PC-3 (cell line): Measurements from ENCODE around the gene KAT2B. TPM values are rescaled to one million over a fixed set of nuclear protein-coding genes. Genes with fewer than 3 reads are reported as not detected.

ENCODE experiments used
- ATAC-seq: fragments of 200-7000 bp; cut with Tn5 transposase; 2 replicates; pipeline ENCODE4 v1.9.1; 2020; ENCODE audit warnings: mild to moderate bottlenecking, moderate library complexity
- BruUV-seq: library from RNA; stranded (reverse); fragments of 400-500 nt; replicated peaks from 2 replicates; lab custom pipeline; 2021; lab: Mats Ljungman, UMichigan
- CTCF ChIA-PET: fragments of 300-600 bp; sonication (Branson Sonifier 250); formaldehyde crosslinking; loops from one replicate; lab custom pipeline; 2022; ENCODE audit warnings: antibody characterized with exemption; lab: Charles Lee
- POLR2A ChIA-PET: fragments of 300-600 bp; sonication (Branson Sonifier 250); formaldehyde crosslinking; loops from one replicate; lab custom pipeline; 2022; ENCODE audit warnings: antibody characterized with exemption; ENCODE audit not compliant: unreplicated experiment; lab: Charles Lee
- DNase-seq: peaks from one replicate; pipeline ENCODE4 v3.0.0-alpha.2; 2015
- H2AFZ ChIP-seq: fragments of 300-600 bp; sonication (generic); 2 replicates; pipeline ENCODE4 v1.6.0; 2016; ENCODE audit warnings: antibody characterized with exemption, low read length
- H3F3A ChIP-seq: fragments of 300-600 bp; sonication (generic); one replicate; pipeline ENCODE4 v1.6.0; 2017; ENCODE audit warnings: antibody characterized with exemption, low read length, control low read depth, mild to moderate bottlenecking; ENCODE audit not compliant: unreplicated experiment
- H3K27ac ChIP-seq: fragments of 300-600 bp; sonication (generic); 2 replicates; pipeline ENCODE4 v1.5.1; 2016; ENCODE audit warnings: mild to moderate bottlenecking, low read length
- H3K27me3 ChIP-seq: fragments of 300-600 bp; sonication (generic); 2 replicates; pipeline ENCODE4 v1.6.1; 2016; ENCODE audit warnings: low read length, mixed read lengths
- H3K36me3 ChIP-seq: fragments of 300-600 bp; sonication (generic); 2 replicates; pipeline ENCODE4 v1.6.1; 2016; ENCODE audit warnings: low read depth, mixed run types, low read length, mixed read lengths
- H3K4me1 ChIP-seq: fragments of 300-600 bp; sonication (generic); 2 replicates; pipeline ENCODE4 v1.5.1; 2016; ENCODE audit warnings: low read length; ENCODE audit not compliant: insufficient read depth
- H3K4me2 ChIP-seq: fragments of 300-600 bp; sonication (generic); 2 replicates; pipeline ENCODE4 v1.6.0; 2016; ENCODE audit warnings: low read length
- H3K4me3 ChIP-seq: fragments of 300-600 bp; sonication (generic); 2 replicates; pipeline ENCODE4 v1.5.1; 2016; ENCODE audit warnings: mild to moderate bottlenecking, low read length, mixed read lengths
- H3K79me2 ChIP-seq: fragments of 300-600 bp; sonication (generic); 2 replicates; pipeline ENCODE4 v1.6.1; 2017; ENCODE audit warnings: low read length, mixed read lengths
- H3K9ac ChIP-seq: fragments of 300-600 bp; sonication (generic); 2 replicates; pipeline ENCODE4 v1.6.0; 2016; ENCODE audit warnings: mild to moderate bottlenecking, low read length
- H3K9me2 ChIP-seq: fragments of 300-600 bp; sonication (generic); replicated peaks from 2 replicates; pipeline ENCODE4 v1.6.1; 2016; ENCODE audit warnings: mixed run types, low read length, mixed read lengths
- H3K9me3 ChIP-seq: fragments of 300-600 bp; sonication (generic); 2 replicates; pipeline ENCODE4 v1.6.1; 2016; ENCODE audit warnings: low read length, mixed read lengths
- H4K20me1 ChIP-seq: fragments of 300-600 bp; sonication (generic); 2 replicates; pipeline ENCODE4 v1.6.1; 2016; ENCODE audit warnings: low read length, mixed read lengths
- EZH2 ChIP-seq: fragments of 300-600 bp; sonication (generic); IDR thresholded peaks from one replicate; pipeline ENCODE4 v1.6.1; 2017; ENCODE audit warnings: antibody characterized with exemption, mild to moderate bottlenecking, low read length; ENCODE audit not compliant: unreplicated experiment
- EZH2phosphoT487 ChIP-seq: fragments of 300-600 bp; sonication (generic); IDR thresholded peaks from 2 replicates; pipeline ENCODE4 v1.6.1; 2018; ENCODE audit warnings: mild to moderate bottlenecking, antibody characterized with exemption, low read length, borderline replicate concordance
- intact Hi-C: fragments of 100-400 bp; cut with micrococcal nuclease; formaldehyde crosslinking; loops from 2 replicates; pipeline ENCODE4 v1.9.0; 2023
- total RNA-seq: library from RNA; depleted of rRNA; stranded (reverse); fragments of >200 nt; gene quantifications from 2 replicates; pipeline ENCODE4 v1.2.3, GENCODE V29; 2014
- TF ChIP-seq, protein P1 (sequence below): fragments of 300-600 bp; sonication (generic); conservative IDR thresholded peaks from 2 replicates; pipeline ENCODE4 v1.5.1; 2017; ENCODE audit warnings: antibody characterized with exemption, low read depth, mild to moderate bottlenecking, low read length

Gene KAT2B
- total RNA-seq, 1 experiment from 2014 or later, result 11.9 TPM

DNA sequence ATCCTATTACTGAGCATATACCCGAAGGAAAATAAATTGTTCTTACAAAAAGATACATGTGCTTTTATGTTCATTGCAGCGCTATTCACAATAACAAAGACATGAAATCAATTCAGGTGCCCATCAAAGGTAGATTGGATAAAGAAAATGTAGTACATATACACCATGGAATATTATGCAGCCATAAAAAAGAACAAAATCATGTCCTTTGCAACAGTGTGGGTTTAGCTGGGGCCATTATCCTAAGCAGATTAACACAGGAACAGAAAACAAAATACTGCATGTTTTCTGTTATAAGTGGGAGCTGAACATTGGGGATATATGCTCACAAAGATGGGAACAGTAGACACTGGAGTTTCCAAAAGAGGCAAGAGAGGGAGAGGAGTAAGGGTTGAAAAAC lies 103.3 kb downstream of the KAT2B start:
- Histone ChIP-seq H4K20me1 (no peaks in the 10 kb centered on the region), H3K36me3 (no peaks in the 10 kb centered on the region), H3K4me3 (no peak overlapping the region), H3K79me2 (no peaks in the 10 kb centered on the region), H3K27me3 (no peaks in the 10 kb centered on the region), H2AFZ (no peak overlapping the region), H3K9ac (no peak overlapping the region), H3K4me1 (no peaks in the 10 kb centered on the region), H3K4me2 (no peak overlapping the region), H3K27ac (no peak overlapping the region), H3F3A (no peaks in the 10 kb centered on the region), H3K9me2 (no peaks in the 10 kb centered on the region), H3K9me3 (no peaks in the 10 kb centered on the region)
- TF ChIP-seq EZH2phosphoT487 (no peak), EZH2 (no peak)
- TF ChIP-seq, protein P1, sequence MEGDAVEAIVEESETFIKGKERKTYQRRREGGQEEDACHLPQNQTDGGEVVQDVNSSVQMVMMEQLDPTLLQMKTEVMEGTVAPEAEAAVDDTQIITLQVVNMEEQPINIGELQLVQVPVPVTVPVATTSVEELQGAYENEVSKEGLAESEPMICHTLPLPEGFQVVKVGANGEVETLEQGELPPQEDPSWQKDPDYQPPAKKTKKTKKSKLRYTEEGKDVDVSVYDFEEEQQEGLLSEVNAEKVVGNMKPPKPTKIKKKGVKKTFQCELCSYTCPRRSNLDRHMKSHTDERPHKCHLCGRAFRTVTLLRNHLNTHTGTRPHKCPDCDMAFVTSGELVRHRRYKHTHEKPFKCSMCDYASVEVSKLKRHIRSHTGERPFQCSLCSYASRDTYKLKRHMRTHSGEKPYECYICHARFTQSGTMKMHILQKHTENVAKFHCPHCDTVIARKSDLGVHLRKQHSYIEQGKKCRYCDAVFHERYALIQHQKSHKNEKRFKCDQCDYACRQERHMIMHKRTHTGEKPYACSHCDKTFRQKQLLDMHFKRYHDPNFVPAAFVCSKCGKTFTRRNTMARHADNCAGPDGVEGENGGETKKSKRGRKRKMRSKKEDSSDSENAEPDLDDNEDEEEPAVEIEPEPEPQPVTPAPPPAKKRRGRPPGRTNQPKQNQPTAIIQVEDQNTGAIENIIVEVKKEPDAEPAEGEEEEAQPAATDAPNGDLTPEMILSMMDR, result no peak
- no TSS peak for BruUV-seq
- ATAC-seq, result no peak
- intact Hi-C loops, result no loop called here
- POLR2A ChIA-PET, result no interaction called here
- CTCF ChIA-PET, result no interaction called here
- no peak for DNase-seq

DNA sequence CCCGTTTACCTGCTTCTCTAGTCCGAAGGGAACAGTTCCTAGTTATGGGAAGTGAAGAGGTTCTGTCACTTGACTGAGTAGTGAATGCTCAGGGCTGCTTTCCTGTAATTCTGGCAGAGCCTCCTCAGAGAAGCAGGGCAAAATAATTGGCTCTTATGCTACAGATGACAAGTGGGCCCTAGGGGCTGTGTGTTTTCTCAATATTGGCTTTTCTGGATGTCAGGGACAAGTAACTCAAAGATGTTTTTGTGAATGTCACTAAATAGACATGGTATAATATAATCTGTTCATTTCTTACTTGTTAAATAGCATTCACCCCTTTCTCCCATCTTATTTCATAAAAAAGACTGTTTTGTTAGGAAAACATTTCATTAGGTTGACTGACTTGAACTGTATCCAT lies 105.6 kb downstream of the KAT2B start:
- no peaks in the 10 kb centered on the region for H3K79me2 ChIP-seq
- no peak overlapping the region for H3K4me2 ChIP-seq
- H3K4me1 ChIP-seq, result no peaks in the 10 kb centered on the region
- intact Hi-C loops, result no loop called here
- H3K9me3 ChIP-seq, result no peaks in the 10 kb centered on the region
- POLR2A ChIA-PET, result no interaction called here
- no peak for DNase-seq
- no TSS peak for BruUV-seq
- no peak overlapping the region for H3K4me3 ChIP-seq
- H3K36me3 ChIP-seq, result no peaks in the 10 kb centered on the region
- H3K9ac ChIP-seq, result no peak overlapping the region
- no peak for ATAC-seq
- H3F3A ChIP-seq, result no peaks in the 10 kb centered on the region
- no peak overlapping the region for H2AFZ ChIP-seq
- no peaks in the 10 kb centered on the region for H3K27me3 ChIP-seq
- H4K20me1 ChIP-seq, result no peaks in the 10 kb centered on the region
- CTCF ChIA-PET, result no interaction called here
- TF ChIP-seq EZH2phosphoT487, result no peak
- TF ChIP-seq EZH2, result no peak
- TF ChIP-seq, protein P1, result no peak
- H3K27ac ChIP-seq, result no peak overlapping the region
- no peaks in the 10 kb centered on the region for H3K9me2 ChIP-seq

DNA sequence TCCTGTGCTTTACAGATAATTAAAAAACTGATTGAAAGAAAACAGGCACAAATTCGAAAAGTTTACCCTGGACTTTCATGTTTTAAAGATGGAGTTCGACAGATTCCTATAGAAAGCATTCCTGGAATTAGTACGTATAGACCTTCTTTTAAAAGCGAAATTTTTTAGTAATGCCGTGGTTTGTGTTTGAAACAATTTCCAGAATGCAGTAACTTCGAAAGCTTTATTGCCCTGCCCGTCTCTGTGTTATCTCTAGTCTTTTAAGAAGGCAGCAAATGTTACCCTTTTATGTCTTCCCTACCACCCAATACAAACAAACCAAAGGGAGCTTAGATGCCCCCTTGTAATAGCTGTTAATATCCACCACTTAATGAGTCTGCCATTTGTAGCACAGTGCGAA lies 106.1 kb downstream of the KAT2B start:
- Histone ChIP-seq H2AFZ (no peak overlapping the region), H3K4me3 (no peak overlapping the region), H3K79me2 (no peaks in the 10 kb centered on the region), H3K9ac (no peak overlapping the region), H3K27ac (no peak overlapping the region), H3K36me3 (no peaks in the 10 kb centered on the region), H3K9me3 (no peaks in the 10 kb centered on the region), H3K9me2 (no peaks in the 10 kb centered on the region), H3K27me3 (no peaks in the 10 kb centered on the region), H3F3A (no peaks in the 10 kb centered on the region), H3K4me2 (no peak overlapping the region), H4K20me1 (no peaks in the 10 kb centered on the region), H3K4me1 (no peaks in the 10 kb centered on the region)
- ChIA-PET POLR2A (no interaction called here), CTCF (no interaction called here)
- BruUV-seq, result no TSS peak
- intact Hi-C loops, result no loop called here
- no peak for DNase-seq
- ATAC-seq, result no peak
- TF ChIP-seq EZH2 (no peak), EZH2phosphoT487 (no peak)
- TF ChIP-seq, protein P1, result no peak
